ENCODE results near the gene ZNF598. TPM values are rescaled to one million over a fixed set of nuclear protein-coding genes. Genes with fewer than 3 reads are reported as not detected.
A peak's percentile ranks its signal among the peaks of the same experiment; 100 is the strongest.

The ZNF598 gene
- total and polyA plus RNA-seq, 2 experiments from 2014 or later: 8.5 to 48.6 TPM

DNA sequence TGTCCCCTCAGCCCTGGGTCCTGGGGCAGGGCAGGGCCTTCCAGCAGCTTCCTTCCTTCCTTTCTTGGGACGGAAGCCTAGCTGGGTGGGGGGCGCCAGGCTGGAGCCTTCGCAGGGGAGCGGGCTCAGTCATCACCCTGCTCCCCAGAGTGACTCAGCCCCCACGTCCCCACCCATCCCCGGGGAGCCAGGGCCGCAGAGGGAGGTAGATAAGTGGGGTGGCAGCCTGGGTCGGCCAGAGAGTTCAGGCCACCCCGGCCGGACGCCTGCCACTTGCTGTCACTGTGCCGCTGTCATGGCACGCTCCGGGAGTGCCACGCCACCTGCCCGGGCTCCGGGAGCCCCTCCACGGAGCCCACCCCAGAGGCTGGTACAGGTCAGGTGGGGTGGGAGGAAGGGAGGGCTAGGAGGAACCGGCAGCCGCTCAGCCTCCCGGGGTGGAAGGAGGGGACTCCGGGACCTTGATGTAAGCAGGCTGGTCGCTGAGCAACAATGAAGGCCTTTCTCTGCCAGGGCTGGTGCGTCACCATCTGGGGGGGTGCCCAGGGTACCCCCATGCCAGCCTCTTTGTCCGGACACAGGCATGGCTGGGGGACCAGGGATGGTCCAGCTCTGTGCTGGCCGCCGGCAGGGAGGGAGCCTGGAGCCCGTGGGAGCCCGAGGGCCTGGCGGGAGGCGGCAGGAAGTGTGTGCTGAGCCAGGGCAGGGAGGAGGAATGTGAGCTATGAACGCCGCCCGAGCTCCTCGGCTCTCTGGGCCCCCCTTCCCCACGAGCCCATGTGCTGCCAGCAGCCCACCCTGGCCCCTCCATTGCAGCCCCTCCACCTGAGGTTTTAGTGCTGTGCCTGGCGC is 23.7 kb upstream of the ZNF598 start:
- Histone ChIP-seq H3K79me2 (replicated peaks; ENCODE audit: insufficient read depth) (no peaks in the 10 kb centered on the region), H3K4me1 (ENCODE audit: insufficient read depth) (no peaks in the 10 kb centered on the region), H3K27me3 (ENCODE audit: insufficient read depth) (no peaks in the 10 kb centered on the region), H3K27ac (ENCODE audit: low read depth) (no peak overlapping the region), H3F3A (replicated peaks; ENCODE audit: low read depth) (no peaks in the 10 kb centered on the region), H3K36me3 (ENCODE audit: insufficient read depth) (no peaks in the 10 kb centered on the region), H2AFZ (no peak overlapping the region), H3K4me3 (no peak overlapping the region), H3K9me2 (ENCODE audit: insufficient read depth) (no peaks in the 10 kb centered on the region), H4K20me1 (replicated peaks; ENCODE audit: insufficient read depth) (no peaks in the 10 kb centered on the region), H3K4me2 (no peak overlapping the region)
- Mint-ChIP-seq H3K4me3 (no peak overlapping the region), H3K4me1 (no peaks in the 10 kb centered on the region), H3K36me3 (ENCODE audit: low read depth) (no peaks in the 10 kb centered on the region), H3K27me3 (ENCODE audit: insufficient read depth, low read depth, poor library complexity) (peaks cover 7% of the 10 kb centered on the region), H3K27ac (no peak overlapping the region), H3K9me3 (no peaks in the 10 kb centered on the region)
- TF ChIP-seq STAT1 (IDR thresholded peaks at IDR 0.05; ENCODE audit: unreplicated experiment): no peak
- no peak for TF ChIP-seq EZH2phosphoT487 (IDR thresholded peaks at IDR 0.05; ENCODE audit: unreplicated experiment)
- TF ChIP-seq, protein P1, sequence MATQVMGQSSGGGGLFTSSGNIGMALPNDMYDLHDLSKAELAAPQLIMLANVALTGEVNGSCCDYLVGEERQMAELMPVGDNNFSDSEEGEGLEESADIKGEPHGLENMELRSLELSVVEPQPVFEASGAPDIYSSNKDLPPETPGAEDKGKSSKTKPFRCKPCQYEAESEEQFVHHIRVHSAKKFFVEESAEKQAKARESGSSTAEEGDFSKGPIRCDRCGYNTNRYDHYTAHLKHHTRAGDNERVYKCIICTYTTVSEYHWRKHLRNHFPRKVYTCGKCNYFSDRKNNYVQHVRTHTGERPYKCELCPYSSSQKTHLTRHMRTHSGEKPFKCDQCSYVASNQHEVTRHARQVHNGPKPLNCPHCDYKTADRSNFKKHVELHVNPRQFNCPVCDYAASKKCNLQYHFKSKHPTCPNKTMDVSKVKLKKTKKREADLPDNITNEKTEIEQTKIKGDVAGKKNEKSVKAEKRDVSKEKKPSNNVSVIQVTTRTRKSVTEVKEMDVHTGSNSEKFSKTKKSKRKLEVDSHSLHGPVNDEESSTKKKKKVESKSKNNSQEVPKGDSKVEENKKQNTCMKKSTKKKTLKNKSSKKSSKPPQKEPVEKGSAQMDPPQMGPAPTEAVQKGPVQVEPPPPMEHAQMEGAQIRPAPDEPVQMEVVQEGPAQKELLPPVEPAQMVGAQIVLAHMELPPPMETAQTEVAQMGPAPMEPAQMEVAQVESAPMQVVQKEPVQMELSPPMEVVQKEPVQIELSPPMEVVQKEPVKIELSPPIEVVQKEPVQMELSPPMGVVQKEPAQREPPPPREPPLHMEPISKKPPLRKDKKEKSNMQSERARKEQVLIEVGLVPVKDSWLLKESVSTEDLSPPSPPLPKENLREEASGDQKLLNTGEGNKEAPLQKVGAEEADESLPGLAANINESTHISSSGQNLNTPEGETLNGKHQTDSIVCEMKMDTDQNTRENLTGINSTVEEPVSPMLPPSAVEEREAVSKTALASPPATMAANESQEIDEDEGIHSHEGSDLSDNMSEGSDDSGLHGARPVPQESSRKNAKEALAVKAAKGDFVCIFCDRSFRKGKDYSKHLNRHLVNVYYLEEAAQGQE (IDR thresholded peaks at IDR 0.05; ENCODE audit: unreplicated experiment): no peak
- TF ChIP-seq, protein P2, sequence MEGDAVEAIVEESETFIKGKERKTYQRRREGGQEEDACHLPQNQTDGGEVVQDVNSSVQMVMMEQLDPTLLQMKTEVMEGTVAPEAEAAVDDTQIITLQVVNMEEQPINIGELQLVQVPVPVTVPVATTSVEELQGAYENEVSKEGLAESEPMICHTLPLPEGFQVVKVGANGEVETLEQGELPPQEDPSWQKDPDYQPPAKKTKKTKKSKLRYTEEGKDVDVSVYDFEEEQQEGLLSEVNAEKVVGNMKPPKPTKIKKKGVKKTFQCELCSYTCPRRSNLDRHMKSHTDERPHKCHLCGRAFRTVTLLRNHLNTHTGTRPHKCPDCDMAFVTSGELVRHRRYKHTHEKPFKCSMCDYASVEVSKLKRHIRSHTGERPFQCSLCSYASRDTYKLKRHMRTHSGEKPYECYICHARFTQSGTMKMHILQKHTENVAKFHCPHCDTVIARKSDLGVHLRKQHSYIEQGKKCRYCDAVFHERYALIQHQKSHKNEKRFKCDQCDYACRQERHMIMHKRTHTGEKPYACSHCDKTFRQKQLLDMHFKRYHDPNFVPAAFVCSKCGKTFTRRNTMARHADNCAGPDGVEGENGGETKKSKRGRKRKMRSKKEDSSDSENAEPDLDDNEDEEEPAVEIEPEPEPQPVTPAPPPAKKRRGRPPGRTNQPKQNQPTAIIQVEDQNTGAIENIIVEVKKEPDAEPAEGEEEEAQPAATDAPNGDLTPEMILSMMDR (conservative IDR thresholded peaks at IDR 0.05; ENCODE audit: low read depth in 2 of 2): no peak
- TF ChIP-seq EZH2 (IDR thresholded peaks at IDR 0.05; ENCODE audit: low read depth, unreplicated experiment): no peak
- no peak for TF ChIP-seq ZNF331 (CRISPR knock-in tag; IDR thresholded peaks at IDR 0.05; ENCODE audit: low read depth)
- TF ChIP-seq ZNF114 (CRISPR knock-in tag; IDR thresholded peaks at IDR 0.05): no peak
- TF ChIP-seq JUNB (IDR thresholded peaks at IDR 0.05; ENCODE audit: unreplicated experiment): no peak
- no peak for TF ChIP-seq CREB1 (CRISPR knock-in tag; IDR thresholded peaks at IDR 0.05; ENCODE audit: low read depth)
- TF ChIP-seq POLR2AphosphoS5 (IDR thresholded peaks at IDR 0.05; ENCODE audit: low read depth): no peak
- TF ChIP-seq, protein P3, sequence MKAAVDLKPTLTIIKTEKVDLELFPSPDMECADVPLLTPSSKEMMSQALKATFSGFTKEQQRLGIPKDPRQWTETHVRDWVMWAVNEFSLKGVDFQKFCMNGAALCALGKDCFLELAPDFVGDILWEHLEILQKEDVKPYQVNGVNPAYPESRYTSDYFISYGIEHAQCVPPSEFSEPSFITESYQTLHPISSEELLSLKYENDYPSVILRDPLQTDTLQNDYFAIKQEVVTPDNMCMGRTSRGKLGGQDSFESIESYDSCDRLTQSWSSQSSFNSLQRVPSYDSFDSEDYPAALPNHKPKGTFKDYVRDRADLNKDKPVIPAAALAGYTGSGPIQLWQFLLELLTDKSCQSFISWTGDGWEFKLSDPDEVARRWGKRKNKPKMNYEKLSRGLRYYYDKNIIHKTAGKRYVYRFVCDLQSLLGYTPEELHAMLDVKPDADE (IDR thresholded peaks at IDR 0.05): no peak
- no peak for DNase-seq (ENCODE audit: low spot score)
- peak; percentile 21 for ATAC-seq

Data from GM23338 (cell line).